HTR-8/SVneo (cell line): ENCODE results near the gene HDAC4.

Source experiments
- DNase-seq: peaks from one replicate; pipeline ENCODE4 v3.0.0; 2011; ENCODE audit warnings: low spot score, mixed read lengths; ENCODE audit not compliant: insufficient read length
- FAIRE-seq: peaks from 2 replicates; lab custom pipeline; 2011; peaks lifted over from hg19 to GRCh38; lab: Jason Lieb, UNC

The HDAC4 gene

GRCh38 chr2:239386001-239386670 is 14.7 kb downstream of the HDAC4 start:
- no peak for FAIRE-seq
- no peak for DNase-seq

- DNase-seq (no peak), FAIRE-seq (no peak)
These were observed 15.5 kb downstream of the HDAC4 start for GRCh38 chr2:239385096-239386000.

- DNase-seq (no peak), FAIRE-seq (no peak)
These were observed 17.1 kb downstream of the HDAC4 start for GRCh38 chr2:239383759-239384156.

GRCh38 chr2:239383036-239383758 is 17.6 kb downstream of the HDAC4 start:
- DNase-seq (no peak), FAIRE-seq (no peak)

GRCh38 chr2:239382384-239382880 is 18.4 kb downstream of the HDAC4 start:
- no peak for DNase-seq
- no peak for FAIRE-seq

- FAIRE-seq: no peak
These were observed 19.1 kb downstream of the HDAC4 start for GRCh38 chr2:239381709-239382134.

GRCh38 chr2:239380831-239381708 is 19.8 kb downstream of the HDAC4 start:
- no peak for DNase-seq
- no peak for FAIRE-seq

More at GRCh38 chr2:239381709-239382134, 19.1 kb downstream of the HDAC4 start:
- DNase-seq: no peak

- DNase-seq: no peak
- no peak for FAIRE-seq
These were observed 21.1 kb downstream of the HDAC4 start for GRCh38 chr2:239379641-239380170.

- no peak for DNase-seq
These were observed 21.7 kb downstream of the HDAC4 start for GRCh38 chr2:239378918-239379640.

GRCh38 chr2:239378021-239378917 is 22.6 kb downstream of the HDAC4 start:
- no peak for DNase-seq
- FAIRE-seq: no peak

More at GRCh38 chr2:239378918-239379640, 21.7 kb downstream of the HDAC4 start:
- FAIRE-seq: no peak

DNA sequence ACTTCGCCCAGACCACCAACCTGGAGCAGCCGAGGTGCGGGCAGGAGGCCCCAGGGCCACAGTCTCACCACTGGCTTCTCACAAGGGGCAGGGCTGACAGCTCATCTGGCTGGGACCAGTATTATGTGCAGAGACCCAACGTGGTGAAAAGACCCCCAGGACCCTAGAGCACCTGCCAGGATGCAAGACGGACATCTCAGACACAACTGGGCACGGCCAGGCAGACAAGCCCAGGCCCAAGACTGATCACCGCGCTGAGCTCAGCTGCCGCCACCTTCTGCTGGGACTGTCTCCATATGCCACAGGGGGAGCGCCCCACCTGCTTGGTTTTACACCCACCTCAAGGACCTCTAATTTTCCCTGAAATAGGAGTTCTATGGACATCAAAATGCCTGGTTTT is 23.2 kb downstream of the HDAC4 start:
- FAIRE-seq: no peak
- DNase-seq: no peak

GRCh38 chr2:239376942-239377531 is 23.8 kb downstream of the HDAC4 start:
- no peak for DNase-seq
- FAIRE-seq: no peak

DNA sequence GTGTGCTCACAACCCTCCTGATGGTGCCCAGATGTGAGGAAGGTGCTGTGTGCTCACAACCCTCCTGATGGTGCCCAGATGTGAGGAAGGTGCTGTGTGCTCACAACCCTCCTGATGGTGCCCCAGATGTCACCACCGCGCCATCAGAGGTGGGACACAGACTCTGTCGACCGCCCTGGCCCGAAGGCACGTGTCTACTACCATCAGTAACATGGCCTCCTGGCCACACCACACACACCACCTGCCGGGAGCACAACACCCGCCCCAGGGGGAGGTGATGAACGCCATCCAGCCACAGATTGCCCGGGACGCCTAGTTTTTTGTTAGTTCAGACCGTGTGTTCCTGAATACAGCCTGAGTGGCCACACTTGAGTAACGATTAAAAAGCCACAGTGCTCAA is 24.5 kb downstream of the HDAC4 start:
- DNase-seq (no peak), FAIRE-seq (peak; percentile 68)

GRCh38 chr2:239375278-239376061 is 25.4 kb downstream of the HDAC4 start:
- no peak for DNase-seq

GRCh38 chr2:239374896-239375277 is 25.9 kb downstream of the HDAC4 start:
- FAIRE-seq: no peak
- no peak for DNase-seq

More at GRCh38 chr2:239375278-239376061, 25.4 kb downstream of the HDAC4 start:
- FAIRE-seq: no peak

DNA sequence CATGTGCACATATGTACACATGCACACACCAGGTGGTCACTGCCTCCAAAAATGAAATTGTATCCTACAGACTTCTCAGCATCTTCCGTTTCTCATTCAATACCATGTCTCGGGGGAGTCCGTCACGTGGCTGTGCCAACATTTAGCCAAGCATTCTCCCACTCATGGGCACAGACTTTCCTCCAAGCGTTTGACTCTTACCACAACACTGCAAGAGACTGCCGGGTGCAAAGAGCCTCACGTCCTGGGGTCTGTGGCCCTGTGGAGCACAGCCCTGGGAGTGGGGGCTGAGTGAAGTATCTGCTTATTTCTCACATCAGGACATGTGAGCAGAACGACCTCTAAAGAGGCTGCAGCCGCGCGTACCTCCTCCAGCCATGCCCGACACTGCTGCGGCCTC is 28.0 kb downstream of the HDAC4 start:
- FAIRE-seq (no peak), DNase-seq (no peak)
